Measurements from ENCODE around the gene PRKCA. TPM values are rescaled to one million over a fixed set of nuclear protein-coding genes. Genes with fewer than 3 reads are reported as not detected.

PRKCA gene
- total RNA-seq, 3 donors from 2014 or later, result 5.1 to 10.5 (median 6.6) TPM

DNA sequence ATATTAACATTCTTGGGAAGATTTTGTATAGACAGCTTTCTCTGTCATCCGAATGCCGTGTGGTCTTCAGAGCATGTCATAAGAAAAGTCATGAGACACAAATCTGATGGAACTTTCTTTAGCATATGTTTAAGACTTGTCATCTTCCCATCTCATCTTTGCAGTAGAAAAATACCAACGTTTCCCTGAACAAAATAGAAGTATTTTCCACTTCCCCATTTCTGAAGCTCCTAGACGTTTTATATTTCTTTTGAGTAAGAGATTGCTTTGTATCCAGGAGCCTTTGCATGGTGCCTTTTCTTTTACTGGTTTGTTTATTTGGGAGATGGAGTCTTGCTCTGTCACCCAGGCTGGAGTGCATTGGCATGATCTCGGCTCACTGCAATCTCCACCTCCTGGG, 235.1 kb downstream of the PRKCA start:
- Histone ChIP-seq H3K4me1 (no peaks in the 10 kb centered on the region), H3K27me3 (no peaks in the 10 kb centered on the region), H3K36me3 (no peaks in the 10 kb centered on the region), H3K27ac (no peak overlapping the region), H3K9me3 (no peaks in the 10 kb centered on the region), H3K4me3 (no peak overlapping the region)
- intact Hi-C loops (cut with DNase I; ENCODE audit: low total_unique reads), result no loop called here
- no peak for DNase-seq (ENCODE audit: low spot score in 2 of 2)
- TF ChIP-seq, protein P1, sequence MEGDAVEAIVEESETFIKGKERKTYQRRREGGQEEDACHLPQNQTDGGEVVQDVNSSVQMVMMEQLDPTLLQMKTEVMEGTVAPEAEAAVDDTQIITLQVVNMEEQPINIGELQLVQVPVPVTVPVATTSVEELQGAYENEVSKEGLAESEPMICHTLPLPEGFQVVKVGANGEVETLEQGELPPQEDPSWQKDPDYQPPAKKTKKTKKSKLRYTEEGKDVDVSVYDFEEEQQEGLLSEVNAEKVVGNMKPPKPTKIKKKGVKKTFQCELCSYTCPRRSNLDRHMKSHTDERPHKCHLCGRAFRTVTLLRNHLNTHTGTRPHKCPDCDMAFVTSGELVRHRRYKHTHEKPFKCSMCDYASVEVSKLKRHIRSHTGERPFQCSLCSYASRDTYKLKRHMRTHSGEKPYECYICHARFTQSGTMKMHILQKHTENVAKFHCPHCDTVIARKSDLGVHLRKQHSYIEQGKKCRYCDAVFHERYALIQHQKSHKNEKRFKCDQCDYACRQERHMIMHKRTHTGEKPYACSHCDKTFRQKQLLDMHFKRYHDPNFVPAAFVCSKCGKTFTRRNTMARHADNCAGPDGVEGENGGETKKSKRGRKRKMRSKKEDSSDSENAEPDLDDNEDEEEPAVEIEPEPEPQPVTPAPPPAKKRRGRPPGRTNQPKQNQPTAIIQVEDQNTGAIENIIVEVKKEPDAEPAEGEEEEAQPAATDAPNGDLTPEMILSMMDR (IDR thresholded peaks at IDR 0.05), result no peak

DNA sequence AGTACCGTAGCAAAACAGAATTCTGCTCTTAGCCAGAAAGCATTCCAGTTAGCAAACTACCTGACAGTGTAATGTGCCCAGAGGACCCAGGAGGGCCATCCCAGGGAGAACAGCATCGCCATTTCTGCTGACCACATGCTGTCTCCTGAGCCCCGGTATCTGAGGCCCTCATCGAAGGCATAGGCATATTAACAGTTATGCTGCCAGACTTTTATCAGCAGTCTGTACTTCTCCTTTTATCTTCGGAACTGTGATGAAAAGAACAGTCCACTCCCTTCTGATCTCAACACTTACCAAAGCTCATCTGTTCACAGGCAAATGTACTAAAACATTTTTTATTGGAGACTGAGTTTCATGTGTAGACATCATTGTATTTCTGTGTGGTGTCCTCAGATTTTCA, 236.4 kb downstream of the PRKCA start:
- no peak for TF ChIP-seq POLR2A (IDR thresholded peaks at IDR 0.05)
- TF ChIP-seq, protein P1 (IDR thresholded peaks at IDR 0.05), result no peak
- TF ChIP-seq POLR2AphosphoS5 (IDR thresholded peaks at IDR 0.05), result no peak
- Histone ChIP-seq H3K9me3 (no peaks in the 10 kb centered on the region), H3K27ac (no peak overlapping the region), H3K27me3 (no peaks in the 10 kb centered on the region), H3K4me3 (no peak overlapping the region), H3K4me1 (no peaks in the 10 kb centered on the region), H3K36me3 (no peaks in the 10 kb centered on the region)
- intact Hi-C loops (cut with DNase I; ENCODE audit: low total_unique reads), result no loop called here
- no peak for DNase-seq (ENCODE audit: low spot score in 2 of 2)

DNA sequence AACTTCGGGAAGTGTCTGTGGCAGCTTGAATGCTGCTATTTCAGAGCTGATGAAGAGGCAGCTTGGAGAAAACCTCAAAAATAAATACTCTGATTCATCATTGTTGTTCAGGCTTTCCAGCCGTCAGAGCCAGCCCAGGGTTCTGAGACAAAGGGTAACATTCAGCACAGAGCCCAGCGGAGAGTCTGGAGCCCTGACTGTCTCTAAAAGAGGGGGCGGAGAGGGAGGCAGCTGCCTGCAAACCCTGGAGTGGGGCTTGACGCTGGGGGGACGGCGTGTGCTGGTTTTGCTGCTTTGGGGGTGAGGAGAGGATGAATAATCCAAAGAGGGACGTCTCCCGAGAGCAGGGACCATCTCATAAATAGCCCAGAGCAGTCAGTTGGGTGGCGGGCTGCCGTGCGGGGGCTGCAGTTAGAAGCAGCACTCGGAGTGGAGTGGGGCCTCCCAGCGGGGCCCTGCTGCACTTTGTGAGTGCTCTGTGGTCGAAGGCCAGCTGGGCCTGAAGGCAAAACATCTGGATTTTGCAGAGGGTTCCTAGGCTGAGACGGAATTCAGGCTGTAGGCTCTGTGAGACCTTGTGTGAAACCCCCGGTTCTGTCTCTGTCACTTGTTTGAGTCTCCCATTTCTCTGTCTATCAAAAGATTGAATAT, 237.8 kb downstream of the PRKCA start:
- H3K4me3 ChIP-seq, result peak overlapping the region in 1 of 3 donors; percentile 51
- TF ChIP-seq, protein P1 (IDR thresholded peaks at IDR 0.05), result no peak
- TF ChIP-seq POLR2A (IDR thresholded peaks at IDR 0.05) (no peak), POLR2AphosphoS5 (IDR thresholded peaks at IDR 0.05) (no peak)
- no peaks in the 10 kb centered on the region for H3K36me3 ChIP-seq
- intact Hi-C loops (cut with DNase I; ENCODE audit: low total_unique reads), result no loop called here
- DNase-seq (ENCODE audit: low spot score in 2 of 2), result peak in 1 of 2 donors; percentile 23
- H3K4me1 ChIP-seq, result no peaks in the 10 kb centered on the region
- peak overlapping the region; percentile 78 to 93 for H3K27ac ChIP-seq
- no peaks in the 10 kb centered on the region for H3K9me3 ChIP-seq
- no peaks in the 10 kb centered on the region for H3K27me3 ChIP-seq

DNA sequence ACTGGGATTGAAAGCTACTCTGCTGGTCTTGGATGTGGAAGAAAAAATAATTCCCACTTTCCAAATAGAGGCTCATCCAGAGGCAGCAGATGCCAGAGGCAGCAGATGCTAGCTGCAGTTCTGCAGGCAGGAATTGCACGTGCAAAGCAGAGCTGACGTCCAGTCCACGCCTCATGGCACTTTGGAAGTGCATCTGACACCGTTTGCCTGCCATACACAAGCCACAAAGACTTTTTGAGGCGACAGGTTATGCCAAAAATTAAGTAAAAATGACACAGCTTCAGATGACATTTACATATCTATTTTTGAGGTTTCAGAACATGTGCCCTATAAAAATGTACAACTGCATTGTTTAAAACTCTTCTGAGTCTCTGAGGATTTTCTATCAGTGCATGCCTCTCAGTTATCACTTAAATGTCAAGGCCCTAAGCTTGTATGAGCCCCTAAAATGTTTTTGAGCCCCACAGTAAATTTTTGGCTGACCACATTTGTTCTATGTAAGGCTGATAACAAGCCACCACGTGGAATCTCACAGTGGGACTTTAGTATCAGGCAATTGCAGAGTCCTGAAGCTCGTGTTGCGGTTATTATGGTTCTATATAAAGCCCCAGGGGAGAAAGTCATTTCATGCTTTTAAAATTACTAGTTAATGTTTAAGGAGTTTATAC, 239.2 kb downstream of the PRKCA start:
- H3K36me3 ChIP-seq, result no peaks in the 10 kb centered on the region
- no peak overlapping the region for H3K27ac ChIP-seq
- intact Hi-C loops (cut with DNase I; ENCODE audit: low total_unique reads), result no loop called here
- H3K9me3 ChIP-seq, result peaks cover 0 to 4% of the 10 kb centered on the region in 2 donors
- DNase-seq (ENCODE audit: low spot score in 2 of 2), result no peak
- no peaks in the 10 kb centered on the region for H3K4me1 ChIP-seq
- H3K27me3 ChIP-seq, result no peaks in the 10 kb centered on the region
- TF ChIP-seq POLR2AphosphoS5 (IDR thresholded peaks at IDR 0.05), result no peak
- TF ChIP-seq, protein P1 (IDR thresholded peaks at IDR 0.05), result no peak
- H3K4me3 ChIP-seq, result no peak overlapping the region

DNA sequence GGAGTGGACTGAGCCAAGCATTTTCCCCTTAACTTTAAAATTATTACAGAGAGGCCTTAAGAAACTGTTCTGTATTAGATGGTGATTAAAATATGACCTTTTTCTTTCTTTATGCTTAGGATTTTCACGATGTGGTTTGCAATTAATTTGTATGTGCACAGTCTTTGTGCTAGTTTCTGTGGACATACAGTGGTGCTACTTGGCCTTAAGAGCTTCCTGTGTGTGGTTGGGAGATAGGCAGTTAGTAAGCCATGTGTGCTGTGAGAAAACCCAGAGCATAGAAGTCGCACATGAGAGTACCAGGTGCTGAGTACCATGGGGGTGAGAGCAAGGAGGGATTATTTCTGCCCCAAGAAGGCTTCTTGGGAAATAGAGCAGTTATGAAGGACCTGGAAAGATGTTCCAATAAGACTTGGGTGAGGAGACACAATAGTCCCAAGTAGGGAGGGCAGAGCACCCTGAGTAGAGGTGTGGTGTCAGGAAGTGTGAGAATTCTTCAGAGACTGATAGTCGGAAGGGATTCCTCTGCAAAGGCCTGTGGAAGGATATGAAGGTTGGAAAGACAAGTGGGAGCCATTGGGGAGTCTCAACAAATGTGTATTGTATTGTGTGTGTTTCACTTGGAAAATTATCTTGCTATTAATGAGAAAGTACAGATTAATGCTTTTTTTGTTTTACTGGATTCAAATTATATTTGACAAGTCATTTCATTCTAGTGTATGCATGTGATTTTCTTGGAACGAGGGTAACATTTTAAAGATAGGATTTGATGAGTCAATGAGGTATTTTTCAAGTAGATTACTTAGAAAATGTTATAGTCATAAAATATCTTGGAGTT, 239.9 kb downstream of the PRKCA start:
- TF ChIP-seq POLR2A (IDR thresholded peaks at IDR 0.05), result no peak
- TF ChIP-seq POLR2AphosphoS5 (IDR thresholded peaks at IDR 0.05), result no peak
- TF ChIP-seq, protein P1 (IDR thresholded peaks at IDR 0.05), result no peak
- no peak overlapping the region for H3K27ac ChIP-seq

More for the DNA sequence above, 239.9 kb downstream of the PRKCA start:
- Histone ChIP-seq H3K4me3 (no peak overlapping the region), H3K9me3 (peaks cover 0 to 4% of the 10 kb centered on the region in 2 donors), H3K27me3 (no peaks in the 10 kb centered on the region), H3K4me1 (no peaks in the 10 kb centered on the region), H3K36me3 (no peaks in the 10 kb centered on the region)
- DNase-seq (ENCODE audit: low spot score in 2 of 2), result no peak
- intact Hi-C loops (cut with DNase I; ENCODE audit: low total_unique reads), result no loop called here
